MM.1S (cell line): Measurements from ENCODE around the gene MOB2.

ENCODE experiments used
- EZH2phosphoT487 ChIP-seq: fragments of 300-600 bp; sonication (generic); IDR thresholded peaks from 2 replicates; pipeline ENCODE4 v1.6.1; 2018; ENCODE audit warnings: antibody characterized with exemption, low read length
- TF ChIP-seq, protein P1 (sequence below): fragments of 300-600 bp; sonication (generic); IDR thresholded peaks from 2 replicates; pipeline ENCODE4 v1.5.1; 2016; ENCODE audit warnings: antibody characterized with exemption, low read length, mixed read lengths

DNA sequence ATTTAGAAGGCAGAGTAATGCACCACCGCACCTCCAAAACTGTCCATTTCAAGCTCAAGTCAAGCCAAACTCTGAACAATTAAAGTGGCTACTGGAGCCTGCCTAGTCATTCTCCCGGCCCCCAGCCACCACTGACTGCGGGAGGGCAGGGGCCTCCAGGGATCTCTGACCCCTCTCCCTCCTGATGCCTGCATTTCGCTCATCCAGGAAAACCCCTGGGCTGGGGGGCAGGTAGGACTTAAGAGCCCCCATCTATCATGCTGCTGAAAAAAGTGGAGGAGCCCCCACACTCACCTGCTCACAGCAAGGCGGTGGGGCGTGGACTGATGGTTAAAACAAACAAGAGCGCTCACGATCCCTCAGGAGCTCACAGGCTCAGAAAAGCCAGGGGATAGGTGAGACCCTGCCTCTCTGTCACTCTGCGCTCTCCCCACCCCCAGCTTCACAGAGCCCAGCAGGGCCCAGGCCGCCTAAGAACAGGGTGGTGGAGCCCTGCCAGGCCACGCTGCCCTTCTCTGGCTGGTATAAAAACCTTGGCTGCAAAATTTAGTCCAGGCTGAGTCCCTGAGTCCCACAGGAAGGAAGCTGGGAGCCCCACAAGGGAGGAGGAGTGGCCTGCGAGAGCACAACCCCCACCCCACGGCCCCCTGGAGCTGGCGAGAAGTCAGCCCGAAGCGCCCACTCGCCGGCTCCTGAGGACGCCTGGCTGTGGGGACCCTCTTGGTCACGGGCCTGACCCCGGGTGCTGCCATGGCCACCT lies 21.0 kb upstream of the MOB2 start:
- TF ChIP-seq, protein P1, sequence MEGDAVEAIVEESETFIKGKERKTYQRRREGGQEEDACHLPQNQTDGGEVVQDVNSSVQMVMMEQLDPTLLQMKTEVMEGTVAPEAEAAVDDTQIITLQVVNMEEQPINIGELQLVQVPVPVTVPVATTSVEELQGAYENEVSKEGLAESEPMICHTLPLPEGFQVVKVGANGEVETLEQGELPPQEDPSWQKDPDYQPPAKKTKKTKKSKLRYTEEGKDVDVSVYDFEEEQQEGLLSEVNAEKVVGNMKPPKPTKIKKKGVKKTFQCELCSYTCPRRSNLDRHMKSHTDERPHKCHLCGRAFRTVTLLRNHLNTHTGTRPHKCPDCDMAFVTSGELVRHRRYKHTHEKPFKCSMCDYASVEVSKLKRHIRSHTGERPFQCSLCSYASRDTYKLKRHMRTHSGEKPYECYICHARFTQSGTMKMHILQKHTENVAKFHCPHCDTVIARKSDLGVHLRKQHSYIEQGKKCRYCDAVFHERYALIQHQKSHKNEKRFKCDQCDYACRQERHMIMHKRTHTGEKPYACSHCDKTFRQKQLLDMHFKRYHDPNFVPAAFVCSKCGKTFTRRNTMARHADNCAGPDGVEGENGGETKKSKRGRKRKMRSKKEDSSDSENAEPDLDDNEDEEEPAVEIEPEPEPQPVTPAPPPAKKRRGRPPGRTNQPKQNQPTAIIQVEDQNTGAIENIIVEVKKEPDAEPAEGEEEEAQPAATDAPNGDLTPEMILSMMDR = no peak
- TF ChIP-seq EZH2phosphoT487 = no peak
